Neural cell (in vitro differentiated cells): Measurements from ENCODE around the gene APOC1.
"Not testable (repeated sequence)": the region's sequence is repeated elsewhere in the genome, so short reads cannot be mapped to it uniquely, and the experiment has no call there.

ENCODE experiments used
- EP300 ChIP-seq: fragments of 450-650 bp; conservative IDR thresholded peaks from 2 replicates; pipeline ENCODE4 v1.6.1; 2014; ENCODE audit warnings: antibody characterized with exemption, mild to moderate bottlenecking, moderate library complexity; ENCODE audit not compliant: poor library complexity, severe bottlenecking
- POLR2AphosphoS5 ChIP-seq: IDR thresholded peaks from 2 replicates; pipeline ENCODE4 v1.6.1; 2012
- RAD21 ChIP-seq: fragments of 450-650 bp; conservative IDR thresholded peaks from 2 replicates; pipeline ENCODE4 v1.6.1; 2014; ENCODE audit warnings: antibody characterized with exemption, mild to moderate bottlenecking, moderate library complexity
- SMC3 ChIP-seq: fragments of 450-650 bp; conservative IDR thresholded peaks from 2 replicates; pipeline ENCODE4 v1.6.1; 2014; ENCODE audit warnings: antibody characterized with exemption, mild to moderate bottlenecking, moderate library complexity; ENCODE audit not compliant: poor library complexity
- TF ChIP-seq, protein P1 (sequence below): fragments of 450-650 bp; IDR thresholded peaks from 2 replicates; pipeline ENCODE4 v1.5.1; 2014; ENCODE audit warnings: antibody characterized with exemption, mild to moderate bottlenecking, moderate library complexity; ENCODE audit not compliant: poor library complexity, severe bottlenecking

DNA sequence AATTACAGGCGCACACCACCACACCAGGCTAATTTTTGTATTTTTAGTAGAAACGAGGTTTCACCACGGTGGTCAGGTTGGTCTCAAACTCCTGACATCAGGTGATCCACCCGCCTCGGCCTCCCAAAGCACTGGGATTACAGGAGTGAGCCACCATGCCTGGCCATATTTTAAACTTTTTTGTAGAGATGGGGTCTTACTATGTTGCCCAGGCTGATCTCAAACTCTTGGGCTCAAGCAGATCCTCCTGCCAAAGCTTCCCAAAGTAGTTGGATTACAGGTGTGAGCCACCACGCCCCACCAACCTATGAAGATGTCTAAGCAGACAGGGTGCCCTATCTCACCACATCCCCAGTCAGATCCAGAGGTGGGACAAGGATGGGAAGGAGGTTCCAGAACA is 2.5 kb upstream of the APOC1 start:
- TF ChIP-seq EP300, POLR2AphosphoS5, SMC3, RAD21: not testable (repeated sequence)
- TF ChIP-seq, protein P1, sequence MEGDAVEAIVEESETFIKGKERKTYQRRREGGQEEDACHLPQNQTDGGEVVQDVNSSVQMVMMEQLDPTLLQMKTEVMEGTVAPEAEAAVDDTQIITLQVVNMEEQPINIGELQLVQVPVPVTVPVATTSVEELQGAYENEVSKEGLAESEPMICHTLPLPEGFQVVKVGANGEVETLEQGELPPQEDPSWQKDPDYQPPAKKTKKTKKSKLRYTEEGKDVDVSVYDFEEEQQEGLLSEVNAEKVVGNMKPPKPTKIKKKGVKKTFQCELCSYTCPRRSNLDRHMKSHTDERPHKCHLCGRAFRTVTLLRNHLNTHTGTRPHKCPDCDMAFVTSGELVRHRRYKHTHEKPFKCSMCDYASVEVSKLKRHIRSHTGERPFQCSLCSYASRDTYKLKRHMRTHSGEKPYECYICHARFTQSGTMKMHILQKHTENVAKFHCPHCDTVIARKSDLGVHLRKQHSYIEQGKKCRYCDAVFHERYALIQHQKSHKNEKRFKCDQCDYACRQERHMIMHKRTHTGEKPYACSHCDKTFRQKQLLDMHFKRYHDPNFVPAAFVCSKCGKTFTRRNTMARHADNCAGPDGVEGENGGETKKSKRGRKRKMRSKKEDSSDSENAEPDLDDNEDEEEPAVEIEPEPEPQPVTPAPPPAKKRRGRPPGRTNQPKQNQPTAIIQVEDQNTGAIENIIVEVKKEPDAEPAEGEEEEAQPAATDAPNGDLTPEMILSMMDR, result not testable (repeated sequence)
